GM08714 (cell line): ENCODE results near the gene LIMS2.

Experiments used
- H3K4me3 ChIP-seq: fragments of 200-500 bp; sonication (Bioruptor generic); 2 replicates; pipeline ENCODE4 v1.5.1; 2014; ENCODE audit warnings: mild to moderate bottlenecking, low read length, inconsistent platforms
- ZNF274 ChIP-seq: IDR thresholded peaks from 2 replicates; pipeline ENCODE4 v1.6.1; 2012; ENCODE audit warnings: mild to moderate bottlenecking, low read depth, low read length

Gene LIMS2, protein sequence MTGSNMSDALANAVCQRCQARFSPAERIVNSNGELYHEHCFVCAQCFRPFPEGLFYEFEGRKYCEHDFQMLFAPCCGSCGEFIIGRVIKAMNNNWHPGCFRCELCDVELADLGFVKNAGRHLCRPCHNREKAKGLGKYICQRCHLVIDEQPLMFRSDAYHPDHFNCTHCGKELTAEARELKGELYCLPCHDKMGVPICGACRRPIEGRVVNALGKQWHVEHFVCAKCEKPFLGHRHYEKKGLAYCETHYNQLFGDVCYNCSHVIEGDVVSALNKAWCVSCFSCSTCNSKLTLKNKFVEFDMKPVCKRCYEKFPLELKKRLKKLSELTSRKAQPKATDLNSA

DNA sequence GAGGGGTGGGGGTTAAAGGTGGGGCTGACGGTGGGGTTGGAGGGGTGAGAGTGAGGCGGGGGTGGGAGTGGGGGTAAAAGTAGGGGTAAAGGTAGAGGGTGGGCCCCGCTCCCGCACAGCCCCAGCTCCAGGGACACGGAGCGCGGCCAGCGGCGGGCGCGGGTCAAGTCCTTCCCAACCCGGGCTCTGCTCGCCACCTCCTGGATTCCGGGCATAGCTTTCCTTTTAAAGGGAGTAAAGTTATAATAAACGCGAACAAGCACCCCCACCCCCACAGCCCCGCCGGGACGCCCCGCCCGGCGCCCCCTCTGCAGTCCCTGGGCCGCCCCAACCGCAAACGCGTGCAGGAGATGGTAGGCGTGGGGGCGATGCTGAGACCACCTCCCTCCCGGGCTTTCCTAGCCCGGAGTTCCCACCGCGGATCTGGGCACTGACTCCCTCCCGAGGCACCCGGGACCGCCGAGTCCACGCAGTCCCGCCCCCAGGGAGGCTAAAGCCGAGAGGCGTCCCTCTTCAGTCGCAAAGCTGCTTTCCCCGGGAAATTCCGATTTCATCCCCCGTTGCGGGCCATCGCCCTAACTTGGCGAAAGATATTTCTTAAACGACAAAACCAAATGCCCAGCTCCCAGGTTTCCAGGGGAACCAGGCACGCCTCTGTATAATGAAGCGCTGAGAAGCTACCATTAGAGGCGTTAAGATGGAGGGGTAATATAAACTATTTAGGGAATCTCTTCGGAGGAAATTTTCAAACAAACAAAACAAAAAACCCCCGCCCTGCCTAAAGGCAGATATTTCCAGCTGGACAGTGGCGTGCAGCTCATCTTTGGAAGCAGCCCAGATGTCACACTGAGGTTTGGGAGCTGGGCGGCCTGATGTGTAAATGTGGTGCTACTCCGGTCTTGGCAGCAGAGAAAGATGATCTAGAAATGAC, at the start of gene LIMS2:
TSS of gene LIMS2 (minus strand) at position 200 of the 931 bp plus-strand sequence. CDS start 506 bp downstream, outside the sequence.
- H3K4me3 ChIP-seq, result no peak within 1 kb of the TSS

DNA sequence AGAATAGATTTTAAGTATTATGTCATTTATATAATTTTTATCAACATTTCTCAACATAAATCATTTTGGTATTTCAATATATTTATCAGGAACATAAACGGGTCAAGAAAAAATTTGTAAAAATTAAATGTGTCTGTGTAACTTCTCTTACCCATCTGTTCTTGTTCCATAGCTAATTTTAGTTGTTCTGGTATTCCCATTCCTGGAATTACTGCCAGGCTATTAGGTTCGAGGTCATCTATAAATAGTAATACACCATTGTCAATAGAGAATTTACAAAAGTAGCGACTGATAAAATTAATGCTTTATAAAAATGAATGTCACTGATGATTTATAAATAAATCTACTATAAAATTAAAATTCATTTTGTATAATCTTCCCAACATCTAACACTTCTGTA, 47.5 kb upstream of the LIMS2 start:
- no peak overlapping the region for H3K4me3 ChIP-seq
- no peak for TF ChIP-seq ZNF274

More for the DNA sequence above, at the start of gene LIMS2:
- TF ChIP-seq ZNF274, result no peak

DNA sequence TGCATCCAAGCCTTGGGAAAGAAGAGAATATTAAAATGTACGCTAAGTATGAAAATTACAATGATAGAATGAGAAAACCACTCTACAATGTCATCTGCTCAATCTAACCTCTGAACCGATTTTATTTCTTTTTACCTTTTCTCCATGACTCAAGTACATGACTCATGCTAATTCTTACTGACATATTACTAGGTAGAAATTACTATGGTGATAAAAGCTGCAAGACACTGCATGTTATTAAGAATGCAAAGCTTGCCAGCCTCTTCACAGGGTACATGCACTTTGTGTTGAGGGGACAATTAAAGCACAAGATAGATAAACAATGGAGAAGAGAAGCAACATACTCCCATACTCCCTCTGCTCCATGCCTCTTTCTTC, 46.6 kb upstream of the LIMS2 start:
- TF ChIP-seq ZNF274, result no peak
- no peak overlapping the region for H3K4me3 ChIP-seq

DNA sequence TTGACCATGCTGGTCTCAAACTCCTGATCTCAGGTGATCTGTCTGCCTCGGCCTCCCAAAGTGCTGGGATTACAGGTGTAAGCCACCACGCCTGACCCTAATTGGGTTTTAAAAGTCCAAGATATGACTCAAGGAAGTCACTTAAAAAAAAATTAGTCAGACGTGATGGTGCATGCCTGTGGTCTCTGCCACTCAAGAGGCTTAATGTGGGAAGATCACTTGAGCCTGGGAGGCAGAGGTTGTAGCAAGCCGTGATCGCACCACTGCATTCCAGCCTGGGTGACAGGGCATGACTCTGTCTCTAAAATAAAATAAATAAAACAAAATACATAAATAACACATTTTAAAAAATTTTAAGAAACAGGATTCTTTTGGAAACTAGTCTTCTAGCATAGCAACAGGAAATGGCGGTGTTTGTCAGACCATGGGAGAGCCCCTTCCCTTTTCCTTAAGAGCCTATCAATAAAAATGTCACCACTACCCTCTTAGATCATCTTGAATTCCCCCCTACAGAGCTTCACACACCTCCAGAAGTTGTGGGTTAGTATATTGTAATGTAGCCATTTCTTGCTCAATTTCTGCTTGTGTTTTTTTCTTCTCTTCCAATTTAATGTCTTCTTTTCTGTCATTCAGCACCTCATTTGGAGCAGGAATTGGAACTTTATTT, 46.1 kb upstream of the LIMS2 start:
- no peak for TF ChIP-seq ZNF274

DNA sequence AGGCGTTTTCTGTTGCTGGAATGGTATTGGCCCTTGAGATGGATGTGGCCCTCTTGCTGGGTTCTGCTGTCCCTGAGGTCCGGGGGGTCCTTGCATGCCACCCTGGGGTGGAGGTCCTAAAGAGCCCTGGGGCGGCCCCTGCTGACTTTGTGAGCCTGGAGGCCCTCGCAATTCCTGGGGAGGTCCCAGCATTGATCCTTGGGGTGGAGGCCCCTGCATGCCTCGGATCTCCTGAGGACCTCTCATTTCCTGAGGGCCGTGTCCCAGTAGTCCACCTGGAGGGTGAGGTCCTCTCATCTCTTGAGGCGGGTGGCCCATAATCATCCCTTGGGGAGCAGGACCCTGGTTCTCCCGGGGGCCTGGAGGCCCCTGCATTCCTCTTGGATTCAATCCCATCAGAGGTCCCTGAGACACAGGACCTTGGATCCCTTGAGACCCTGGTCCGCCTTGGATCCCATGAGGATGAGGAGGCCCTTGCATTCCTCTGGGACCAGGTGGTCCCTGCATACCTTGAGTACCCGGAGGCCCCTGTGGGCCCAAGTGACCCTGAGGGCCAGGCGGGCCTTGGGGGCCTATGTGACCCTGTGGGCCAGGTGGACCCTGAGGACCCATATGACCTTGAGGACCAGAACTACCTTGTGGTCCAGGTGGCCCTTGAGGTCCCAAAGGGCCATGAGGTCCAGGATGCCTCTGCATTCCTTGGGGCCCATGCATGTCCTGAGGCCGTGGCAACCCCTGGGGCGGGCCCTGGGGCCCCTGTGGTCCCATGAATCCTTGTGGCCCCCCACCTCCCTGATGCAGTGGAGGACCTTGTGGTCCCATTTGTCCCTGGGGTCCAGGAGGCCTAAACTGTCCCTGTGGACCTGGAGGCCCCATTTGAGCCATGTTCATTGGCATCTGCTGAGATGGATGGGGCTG, 44.2 kb upstream of the LIMS2 start:
- TF ChIP-seq ZNF274, result no peak
- no peak overlapping the region for H3K4me3 ChIP-seq

More for the DNA sequence above, 46.1 kb upstream of the LIMS2 start:
- H3K4me3 ChIP-seq, result no peak overlapping the region

DNA sequence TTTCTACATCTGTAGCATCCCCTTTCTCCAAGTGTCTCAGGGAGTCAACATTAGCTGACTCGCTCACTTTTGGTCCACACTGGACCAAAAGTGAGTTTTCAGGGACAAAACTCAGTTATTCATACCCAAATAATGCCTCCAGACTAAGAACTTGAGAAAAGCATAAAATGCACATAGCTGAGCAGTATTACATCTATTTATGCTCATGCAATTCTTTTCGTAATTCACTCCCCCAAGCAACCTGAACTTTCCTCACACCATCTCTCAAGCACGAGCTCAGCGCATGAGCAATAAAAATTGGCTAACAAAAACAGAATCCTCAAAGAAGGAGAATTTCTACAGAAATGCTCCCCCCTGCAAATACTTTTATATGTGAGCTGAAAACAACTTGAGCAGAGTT, 42.9 kb upstream of the LIMS2 start:
- H3K4me3 ChIP-seq, result no peak overlapping the region
- no peak for TF ChIP-seq ZNF274

DNA sequence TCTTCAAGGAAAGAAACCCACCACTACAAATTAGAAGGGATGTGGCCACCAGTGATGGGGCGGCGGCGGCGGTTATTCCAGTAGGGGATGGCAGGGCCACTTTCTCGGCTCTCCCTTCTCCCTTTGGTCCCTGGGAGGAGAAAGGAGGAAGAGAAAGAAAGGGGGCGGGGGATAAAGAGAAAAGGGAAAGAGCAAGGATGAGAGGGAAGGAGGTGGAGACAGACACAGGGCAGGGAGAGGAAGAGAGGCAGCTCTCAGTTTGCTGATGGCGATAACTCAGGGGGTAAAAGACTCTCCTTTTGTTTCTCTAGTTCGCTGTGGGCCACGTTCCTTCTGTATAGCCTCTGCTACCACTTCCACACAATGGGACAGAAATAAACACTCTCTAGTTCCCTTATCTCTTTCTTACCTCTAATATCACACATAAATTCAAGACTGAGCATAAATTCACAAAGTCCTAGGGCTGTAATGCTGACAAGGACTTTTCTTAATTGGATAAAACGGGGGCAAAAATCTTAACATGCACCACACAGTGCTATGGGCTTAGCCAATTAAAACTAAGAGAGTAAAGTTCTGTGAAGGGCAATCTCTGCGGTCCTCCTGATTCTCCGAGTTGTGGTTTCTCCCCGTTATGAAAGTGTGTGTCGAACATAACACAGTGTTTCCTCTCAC, 40.6 kb upstream of the LIMS2 start:
- TF ChIP-seq ZNF274, result no peak
- no peak overlapping the region for H3K4me3 ChIP-seq

DNA sequence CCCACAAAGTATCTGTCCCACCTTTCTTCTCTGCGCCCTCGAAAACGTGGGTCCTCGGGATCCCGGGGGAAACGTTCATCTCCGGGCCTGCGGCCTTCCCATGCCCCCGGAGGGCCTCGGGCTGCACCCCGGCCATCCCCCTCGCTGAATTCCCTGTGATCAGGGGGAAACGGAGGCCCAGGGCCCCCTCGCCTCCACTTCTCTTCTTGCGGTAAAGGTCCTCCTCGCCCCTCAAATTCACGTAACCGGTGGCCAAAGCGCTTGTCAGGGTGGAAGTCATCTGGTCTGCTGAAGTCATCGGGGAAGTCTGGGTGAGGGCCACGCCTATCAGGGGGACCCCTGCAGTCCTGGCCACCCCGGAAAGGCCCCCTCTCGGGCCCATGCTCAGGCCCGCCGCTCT, 38.2 kb upstream of the LIMS2 start:
- no peak for TF ChIP-seq ZNF274
- H3K4me3 ChIP-seq, result no peak overlapping the region

DNA sequence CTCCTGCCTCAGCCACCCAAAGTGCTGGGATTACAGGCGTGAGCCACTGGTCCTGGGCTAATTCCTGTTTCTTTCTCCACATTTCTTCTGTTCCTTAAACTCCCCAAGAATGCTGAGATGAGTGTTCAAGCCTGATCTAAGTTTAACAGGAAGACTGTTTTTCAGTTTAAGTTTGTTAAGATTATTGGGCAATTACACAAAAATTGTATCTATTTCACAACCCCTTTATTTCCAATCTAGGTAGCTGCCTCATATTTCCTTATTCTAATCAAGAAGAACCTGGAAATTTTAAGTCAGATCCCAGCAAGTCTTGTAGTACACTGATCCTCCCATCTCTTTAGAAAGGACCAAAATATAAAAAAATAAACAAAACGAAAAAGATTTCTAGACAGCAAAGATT, 37.7 kb upstream of the LIMS2 start:
- TF ChIP-seq ZNF274, result no peak
- no peak overlapping the region for H3K4me3 ChIP-seq

DNA sequence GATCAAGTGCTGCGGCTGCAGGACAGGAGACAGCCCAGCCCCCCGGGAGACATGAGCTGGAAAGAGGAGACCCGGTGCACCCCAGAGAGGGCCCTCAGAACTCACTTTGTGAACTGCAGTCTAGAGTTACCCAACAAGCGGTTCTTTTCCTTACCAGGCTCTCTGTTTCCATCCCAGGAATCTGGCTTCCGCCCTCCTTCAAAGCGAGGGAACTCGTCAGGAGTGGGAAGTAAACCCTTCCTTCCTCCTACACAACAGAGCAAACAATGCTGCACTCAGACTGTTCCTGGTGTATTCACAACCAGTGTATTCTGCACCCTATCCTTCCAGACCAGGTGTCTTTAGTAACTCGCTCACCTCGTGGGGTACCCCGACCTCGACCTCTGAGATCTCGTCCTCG, 34.0 kb upstream of the LIMS2 start:
- TF ChIP-seq ZNF274, result no peak
- no peak overlapping the region for H3K4me3 ChIP-seq

DNA sequence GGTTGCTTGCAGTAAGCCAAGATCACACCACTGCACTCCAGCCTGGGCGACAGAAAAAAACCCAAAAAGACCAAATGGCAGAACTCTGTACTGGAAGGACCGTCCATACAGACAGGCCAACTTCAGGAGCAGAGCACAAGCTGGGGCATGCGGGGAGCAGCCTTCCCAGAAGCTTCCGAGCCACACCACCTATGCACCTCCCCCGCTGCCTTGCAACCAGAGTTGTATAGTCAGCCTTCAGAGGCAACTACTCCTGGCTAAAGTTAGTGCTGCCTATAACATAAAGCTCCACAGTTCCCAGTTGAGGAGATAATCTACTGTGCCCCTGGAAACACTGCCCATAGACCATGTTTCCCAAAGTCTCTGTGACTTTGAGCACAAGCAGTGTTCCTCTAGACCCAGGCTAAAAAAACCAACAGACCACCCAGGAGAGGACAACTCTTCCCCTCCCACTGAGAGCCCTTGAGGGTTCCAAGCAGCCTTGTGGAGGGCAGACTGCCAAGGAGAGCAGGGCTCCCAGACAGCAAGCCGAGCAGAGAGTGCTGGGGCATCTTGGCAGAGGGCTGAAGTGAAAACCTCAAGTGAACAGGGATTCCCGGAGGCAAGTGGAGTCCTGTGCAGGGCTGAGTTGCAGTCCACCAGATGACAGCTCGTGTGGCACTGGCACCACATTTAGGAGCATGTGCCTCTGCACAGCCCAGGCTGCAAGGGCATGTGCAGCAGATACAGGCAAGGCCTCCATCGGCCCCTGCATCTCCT, 32.7 kb upstream of the LIMS2 start:
- no peak for TF ChIP-seq ZNF274
- H3K4me3 ChIP-seq, result no peak overlapping the region
